ENCODE data around the gene CLINT1.
A peak's percentile ranks its signal among the peaks of the same experiment; 100 is the strongest.

The CLINT1 gene

GRCh38 chr5:157835041-157835440 is 23.9 kb downstream of the CLINT1 start:
- no peak overlapping the region for H3K4me3 ChIP-seq (ENCODE audit: low read length)
- H3K4me1 ChIP-seq (ENCODE audit: control insufficient read depth, insufficient read depth, low read length), result no peaks in the 10 kb centered on the region
- no peaks in the 10 kb centered on the region for H3K27me3 ChIP-seq (replicated peaks; ENCODE audit: control insufficient read depth, insufficient read depth, low read length)
- H3K36me3 ChIP-seq (ENCODE audit: control insufficient read depth, insufficient read depth, low read length, severe bottlenecking), result no peaks in the 10 kb centered on the region
- no peaks in the 10 kb centered on the region for H3K9me3 ChIP-seq (ENCODE audit: control insufficient read depth, low read length)
- no peak for DNase-seq (ENCODE audit: low read depth)
- no peak overlapping the region for H3K9ac ChIP-seq (ENCODE audit: low read length)

GRCh38 chr5:157828944-157829639 is 29.9 kb downstream of the CLINT1 start:
- Histone ChIP-seq H3K4me1 (ENCODE audit: control insufficient read depth, insufficient read depth, low read length) (peaks cover 14% of the 10 kb centered on the region), H3K4me3 (ENCODE audit: low read length) (no peak overlapping the region)
- DNase-seq (ENCODE audit: low read depth), result no peak

DNA sequence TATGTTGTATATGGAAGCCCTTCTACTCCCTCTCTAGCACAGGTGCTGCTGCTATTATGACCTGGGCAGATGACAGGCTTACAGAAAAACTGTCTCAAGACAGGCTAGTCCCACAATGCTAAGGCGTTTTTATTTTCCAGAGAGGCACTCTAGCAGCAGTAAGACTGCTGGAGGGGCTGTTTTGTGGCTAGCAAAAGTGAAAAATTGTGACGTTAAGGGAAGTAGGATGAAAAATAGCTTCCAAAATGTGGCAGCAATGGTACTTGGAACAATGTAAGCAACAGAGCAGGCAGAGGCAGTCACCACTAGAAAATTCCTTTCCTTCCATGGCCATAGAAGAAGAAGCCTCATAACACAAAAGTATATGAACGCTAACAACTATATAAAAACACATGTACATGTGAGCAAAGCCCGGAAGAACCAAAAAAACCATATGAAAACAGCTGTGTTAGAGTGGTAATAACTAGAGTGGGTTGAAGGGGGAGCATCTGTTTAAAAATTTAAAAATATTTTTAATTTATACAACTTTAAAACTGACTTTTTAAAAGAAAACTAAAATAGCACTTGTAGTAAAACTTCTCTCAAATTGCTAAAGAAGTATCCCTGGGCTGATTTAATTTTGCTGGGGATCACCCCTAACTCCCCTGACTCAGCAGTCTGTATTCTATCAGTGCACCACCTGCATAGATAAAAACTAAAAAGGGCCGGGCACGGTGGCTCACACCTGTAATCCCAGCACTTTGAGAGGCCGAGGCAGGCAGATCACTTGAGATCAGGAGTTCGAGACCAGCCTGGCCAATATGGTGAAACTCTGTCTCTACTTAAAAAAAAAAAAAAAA is 30.6 kb downstream of the CLINT1 start:
- H3K27me3 ChIP-seq (replicated peaks; ENCODE audit: control insufficient read depth, insufficient read depth, low read length), result no peaks in the 10 kb centered on the region
- H3K9me3 ChIP-seq (ENCODE audit: control insufficient read depth, low read length), result no peaks in the 10 kb centered on the region
- peaks cover 14% of the 10 kb centered on the region for H3K4me1 ChIP-seq (ENCODE audit: control insufficient read depth, insufficient read depth, low read length)
- peak; percentile 15 for DNase-seq (ENCODE audit: low read depth)
- H3K36me3 ChIP-seq (ENCODE audit: control insufficient read depth, insufficient read depth, low read length, severe bottlenecking), result no peaks in the 10 kb centered on the region
- no peak overlapping the region for H3K9ac ChIP-seq (ENCODE audit: low read length)
- H3K4me3 ChIP-seq (ENCODE audit: low read length), result no peak overlapping the region

More at GRCh38 chr5:157828944-157829639, 29.9 kb downstream of the CLINT1 start:
- Histone ChIP-seq H3K27me3 (replicated peaks; ENCODE audit: control insufficient read depth, insufficient read depth, low read length) (no peaks in the 10 kb centered on the region), H3K9me3 (ENCODE audit: control insufficient read depth, low read length) (no peaks in the 10 kb centered on the region), H3K9ac (ENCODE audit: low read length) (no peak overlapping the region), H3K36me3 (ENCODE audit: control insufficient read depth, insufficient read depth, low read length, severe bottlenecking) (no peaks in the 10 kb centered on the region)

DNA sequence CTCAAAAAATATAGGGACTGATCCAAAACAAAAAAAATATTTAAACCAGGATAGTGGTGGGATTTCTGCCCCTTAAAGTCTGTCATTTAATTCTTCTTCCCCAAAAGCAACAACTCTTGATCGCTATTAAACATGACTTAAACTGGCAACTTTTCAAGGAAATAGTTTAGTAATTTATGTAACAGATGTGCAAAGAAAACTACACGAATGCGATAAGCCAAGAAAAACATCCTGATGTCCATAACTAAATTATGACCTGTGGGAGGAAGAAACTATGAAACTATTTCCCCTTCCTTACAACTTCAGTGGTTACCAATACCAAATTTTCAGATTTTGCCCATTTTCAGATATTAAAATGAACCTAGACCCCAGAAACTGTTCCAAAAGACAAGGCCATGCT is 31.5 kb downstream of the CLINT1 start:
- H3K4me3 ChIP-seq (ENCODE audit: low read length), result no peak overlapping the region
- peak; percentile 65 for DNase-seq (ENCODE audit: low read depth)

DNA sequence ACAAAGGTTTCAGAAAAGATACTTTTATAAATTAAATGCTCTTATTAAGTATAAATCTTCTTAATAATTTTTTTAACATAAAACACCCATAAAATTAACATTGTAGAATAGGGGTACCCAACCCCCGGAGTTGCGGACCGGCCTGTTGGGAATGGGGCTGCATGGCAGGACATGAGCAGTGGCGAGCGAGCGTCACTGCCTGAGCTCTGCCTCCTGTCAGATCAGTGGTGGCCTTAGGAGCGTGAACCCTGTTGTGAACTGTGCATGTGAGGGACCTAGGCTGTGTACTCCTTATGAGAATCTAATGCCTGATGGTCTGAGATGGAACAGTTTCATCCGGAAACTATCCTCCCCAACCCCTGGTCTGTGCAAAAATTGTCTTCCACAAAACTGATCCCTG is 35.3 kb downstream of the CLINT1 start:
- DNase-seq (ENCODE audit: low read depth), result no peak
- H3K36me3 ChIP-seq (ENCODE audit: control insufficient read depth, insufficient read depth, low read length, severe bottlenecking), result no peaks in the 10 kb centered on the region
- peaks cover 43% of the 10 kb centered on the region for H3K4me1 ChIP-seq (ENCODE audit: control insufficient read depth, insufficient read depth, low read length)
- no peak overlapping the region for H3K4me3 ChIP-seq (ENCODE audit: low read length)
- no peaks in the 10 kb centered on the region for H3K27me3 ChIP-seq (replicated peaks; ENCODE audit: control insufficient read depth, insufficient read depth, low read length)
- H3K9me3 ChIP-seq (ENCODE audit: control insufficient read depth, low read length), result no peaks in the 10 kb centered on the region
- no peak overlapping the region for H3K9ac ChIP-seq (ENCODE audit: low read length)

More for the DNA sequence above, 31.5 kb downstream of the CLINT1 start:
- H3K27me3 ChIP-seq (replicated peaks; ENCODE audit: control insufficient read depth, insufficient read depth, low read length), result no peaks in the 10 kb centered on the region
- no peak overlapping the region for H3K9ac ChIP-seq (ENCODE audit: low read length)
- no peaks in the 10 kb centered on the region for H3K36me3 ChIP-seq (ENCODE audit: control insufficient read depth, insufficient read depth, low read length, severe bottlenecking)
- H3K4me1 ChIP-seq (ENCODE audit: control insufficient read depth, insufficient read depth, low read length), result peaks cover 14% of the 10 kb centered on the region
- no peaks in the 10 kb centered on the region for H3K9me3 ChIP-seq (ENCODE audit: control insufficient read depth, low read length)

- no peaks in the 10 kb centered on the region for H3K9me3 ChIP-seq (ENCODE audit: control insufficient read depth, low read length)
- no peak for DNase-seq (ENCODE audit: low read depth)
- peaks cover 39% of the 10 kb centered on the region for H3K4me1 ChIP-seq (ENCODE audit: control insufficient read depth, insufficient read depth, low read length)
- H3K4me3 ChIP-seq (ENCODE audit: low read length), result peak overlapping the region; percentile 2
- no peaks in the 10 kb centered on the region for H3K36me3 ChIP-seq (ENCODE audit: control insufficient read depth, insufficient read depth, low read length, severe bottlenecking)
- peak overlapping the region; percentile 3 for H3K9ac ChIP-seq (ENCODE audit: low read length)
- H3K27me3 ChIP-seq (replicated peaks; ENCODE audit: control insufficient read depth, insufficient read depth, low read length), result no peaks in the 10 kb centered on the region
Measured at GRCh38 chr5:157821822-157822622, 36.9 kb downstream of the CLINT1 start.

DNA sequence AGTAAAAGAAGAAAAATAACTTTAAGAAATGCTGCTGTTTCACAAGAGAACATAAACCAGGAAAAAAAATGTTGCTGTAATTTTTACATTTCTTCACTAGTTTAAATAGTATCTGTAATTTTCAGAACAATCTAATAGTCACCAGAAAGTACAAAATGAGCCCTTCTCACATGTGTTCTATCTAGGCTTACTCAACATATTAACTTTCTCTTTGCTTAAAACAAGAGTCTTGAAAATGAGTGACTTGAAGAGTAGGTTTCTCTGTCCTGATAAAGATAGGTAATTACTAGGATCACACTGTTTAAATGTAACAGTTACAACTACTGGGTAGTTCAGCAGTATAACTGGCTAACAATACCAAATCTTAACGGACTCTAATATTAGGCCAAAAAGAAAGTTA is 37.5 kb downstream of the CLINT1 start:
- DNase-seq (ENCODE audit: low read depth), result no peak
- H3K9me3 ChIP-seq (ENCODE audit: control insufficient read depth, low read length), result no peaks in the 10 kb centered on the region
- H3K9ac ChIP-seq (ENCODE audit: low read length), result peak overlapping the region; percentile 3
- H3K36me3 ChIP-seq (ENCODE audit: control insufficient read depth, insufficient read depth, low read length, severe bottlenecking), result peaks cover 2% of the 10 kb centered on the region
- H3K4me3 ChIP-seq (ENCODE audit: low read length), result peak overlapping the region; percentile 2
- H3K27me3 ChIP-seq (replicated peaks; ENCODE audit: control insufficient read depth, insufficient read depth, low read length), result no peaks in the 10 kb centered on the region
- peaks cover 40% of the 10 kb centered on the region for H3K4me1 ChIP-seq (ENCODE audit: control insufficient read depth, insufficient read depth, low read length)

DNA sequence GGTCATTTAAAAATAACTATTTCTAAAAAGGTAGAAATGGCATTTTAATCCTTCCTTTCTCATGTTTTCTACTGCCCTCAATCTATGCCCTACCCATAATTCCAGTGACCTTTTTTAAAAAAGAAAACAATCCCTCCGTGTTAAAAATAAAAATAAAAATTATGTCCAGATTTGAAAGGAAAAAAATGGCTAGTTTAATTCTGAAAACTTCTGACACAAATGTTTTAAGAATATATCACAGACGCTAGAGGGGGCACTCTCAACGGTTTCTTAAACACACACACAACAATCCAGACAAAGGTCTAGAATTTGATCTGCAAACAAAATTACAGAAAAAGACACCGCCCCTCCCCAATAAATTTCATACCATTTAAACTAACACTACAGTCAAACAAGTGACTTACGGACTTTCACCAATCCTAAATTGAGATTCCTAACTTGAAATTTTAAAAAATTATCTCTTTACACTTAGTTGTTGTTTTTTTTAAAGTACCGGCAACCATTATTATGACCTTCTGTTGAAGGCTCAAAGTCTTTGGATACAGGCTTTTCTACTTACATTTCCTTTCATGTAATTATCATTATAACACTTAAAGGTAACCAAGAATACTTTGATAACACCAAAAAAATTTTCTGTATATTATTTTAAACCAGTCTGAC is 38.2 kb downstream of the CLINT1 start:
- peaks cover 9% of the 10 kb centered on the region for H3K36me3 ChIP-seq (ENCODE audit: control insufficient read depth, insufficient read depth, low read length, severe bottlenecking)
- peak overlapping the region; percentile 34 for H3K9ac ChIP-seq (ENCODE audit: low read length)
- peaks cover 40% of the 10 kb centered on the region for H3K4me1 ChIP-seq (ENCODE audit: control insufficient read depth, insufficient read depth, low read length)
- peak; percentile 88 for DNase-seq (ENCODE audit: low read depth)
- H3K4me3 ChIP-seq (ENCODE audit: low read length), result no peak overlapping the region
- no peaks in the 10 kb centered on the region for H3K9me3 ChIP-seq (ENCODE audit: control insufficient read depth, low read length)
- H3K27me3 ChIP-seq (replicated peaks; ENCODE audit: control insufficient read depth, insufficient read depth, low read length), result no peaks in the 10 kb centered on the region

GRCh38 chr5:157819502-157820115 is 39.3 kb downstream of the CLINT1 start:
- Histone ChIP-seq H3K27me3 (replicated peaks; ENCODE audit: control insufficient read depth, insufficient read depth, low read length) (no peaks in the 10 kb centered on the region), H3K4me1 (ENCODE audit: control insufficient read depth, insufficient read depth, low read length) (peaks cover 40% of the 10 kb centered on the region), H3K9ac (ENCODE audit: low read length) (peak overlapping the region; percentile 34), H3K9me3 (ENCODE audit: control insufficient read depth, low read length) (no peaks in the 10 kb centered on the region), H3K36me3 (ENCODE audit: control insufficient read depth, insufficient read depth, low read length, severe bottlenecking) (peaks cover 14% of the 10 kb centered on the region), H3K4me3 (ENCODE audit: low read length) (no peak overlapping the region)
- DNase-seq (ENCODE audit: low read depth), result no peak

DNA sequence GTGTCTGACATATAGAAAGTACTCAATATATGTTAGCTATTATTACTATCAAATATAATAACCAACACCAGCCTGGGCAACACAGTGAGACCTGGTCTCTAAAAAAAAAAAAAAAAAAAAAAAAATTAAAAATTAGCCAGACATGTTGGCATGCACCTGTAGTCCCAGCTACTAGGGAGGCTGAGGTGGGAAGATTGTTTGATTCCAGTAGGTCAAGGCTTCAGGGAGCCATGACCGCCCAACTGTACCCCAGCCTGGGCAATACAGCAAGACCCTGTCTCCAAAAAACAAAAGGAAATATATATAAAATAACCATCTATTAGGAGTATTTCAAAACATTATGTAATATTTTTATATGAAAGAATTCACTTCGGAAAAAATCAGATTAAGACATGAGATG is 40.6 kb downstream of the CLINT1 start:
- no peak for DNase-seq (ENCODE audit: low read depth)
- no peaks in the 10 kb centered on the region for H3K9me3 ChIP-seq (ENCODE audit: control insufficient read depth, low read length)

More for the DNA sequence above, 40.6 kb downstream of the CLINT1 start:
- no peak overlapping the region for H3K9ac ChIP-seq (ENCODE audit: low read length)
- no peak overlapping the region for H3K4me3 ChIP-seq (ENCODE audit: low read length)
- H3K36me3 ChIP-seq (ENCODE audit: control insufficient read depth, insufficient read depth, low read length, severe bottlenecking), result peaks cover 23% of the 10 kb centered on the region
- H3K4me1 ChIP-seq (ENCODE audit: control insufficient read depth, insufficient read depth, low read length), result peaks cover 40% of the 10 kb centered on the region
- no peaks in the 10 kb centered on the region for H3K27me3 ChIP-seq (replicated peaks; ENCODE audit: control insufficient read depth, insufficient read depth, low read length)
